ENCODE results near the gene SOWAHD. TPM values are rescaled to one million over a fixed set of nuclear protein-coding genes. Genes with fewer than 3 reads are reported as not detected.
"Not testable (repeated sequence)": the region's sequence is repeated elsewhere in the genome, so short reads cannot be mapped to it uniquely, and the experiment has no call there.

SOWAHD gene
- total RNA-seq, 1 donor from 2014 or later, result not detected

- DNase-seq (ENCODE audit: low read depth in 2 of 2), result peak in 1 of 2 donors; percentile 7
These were observed 401 bp downstream of the SOWAHD start for GRCh38 chrX:119758731-119759247.

GRCh38 chrX:119759248-119759766 lies 919 bp downstream of the SOWAHD start:
- DNase-seq (ENCODE audit: low read depth in 2 of 2), result no peak

GRCh38 chrX:119760026-119760877 lies 1.9 kb downstream of the SOWAHD start:
- no peak for DNase-seq (ENCODE audit: low read depth in 2 of 2)

GRCh38 chrX:119762718-119763117 lies 4.3 kb downstream of the SOWAHD start:
- DNase-seq (ENCODE audit: low read depth in 2 of 2), result no peak

GRCh38 chrX:119763181-119763580 lies 4.8 kb downstream of the SOWAHD start:
- no peak for DNase-seq (ENCODE audit: low read depth in 2 of 2)

GRCh38 chrX:119763836-119764387 lies 5.5 kb downstream of the SOWAHD start:
- DNase-seq (ENCODE audit: low read depth in 2 of 2), result no peak

GRCh38 chrX:119768436-119768835 lies 10.0 kb downstream of the SOWAHD start:
- not testable (repeated sequence) for DNase-seq (ENCODE audit: low read depth in 2 of 2)

- not testable (repeated sequence) for DNase-seq (ENCODE audit: low read depth in 2 of 2)
These were observed 11.0 kb downstream of the SOWAHD start for GRCh38 chrX:119769388-119769787.

GRCh38 chrX:119775517-119776238 lies 17.3 kb downstream of the SOWAHD start:
- DNase-seq (ENCODE audit: low read depth in 2 of 2), result no peak

GRCh38 chrX:119778829-119779228 lies 20.4 kb downstream of the SOWAHD start:
- DNase-seq (ENCODE audit: low read depth in 2 of 2), result no peak

GRCh38 chrX:119783026-119783425 lies 24.6 kb downstream of the SOWAHD start:
- DNase-seq (ENCODE audit: low read depth in 2 of 2), result no peak

- DNase-seq (ENCODE audit: low read depth in 2 of 2), result peak; percentile 21 to 43
These were observed 26.5 kb downstream of the SOWAHD start for GRCh38 chrX:119784747-119785446.

- DNase-seq (ENCODE audit: low read depth in 2 of 2), result peak; percentile 35 to 70
These were observed 32.6 kb downstream of the SOWAHD start for GRCh38 chrX:119790977-119791436.

- peak; percentile 83 to 92 for DNase-seq (ENCODE audit: low read depth in 2 of 2)
These were observed 33.2 kb downstream of the SOWAHD start, which contains the start of gene RPL39 for GRCh38 chrX:119791437-119792231. TSS of gene RPL39 (minus strand) at chrX:119791630. CDS start at chrX:119791576, 54 bp downstream.

- DNase-seq (ENCODE audit: low read depth in 2 of 2), result no peak
These were observed 43.1 kb downstream of the SOWAHD start for GRCh38 chrX:119801253-119802221.

GRCh38 chrX:119802546-119802945 lies 44.2 kb downstream of the SOWAHD start:
- no peak for DNase-seq (ENCODE audit: low read depth in 2 of 2)

- not testable (repeated sequence) for DNase-seq (ENCODE audit: low read depth in 2 of 2)
These were observed 50.1 kb downstream of the SOWAHD start for GRCh38 chrX:119808461-119808860.

GRCh38 chrX:119809185-119809666 lies 50.8 kb downstream of the SOWAHD start:
- no peak for DNase-seq (ENCODE audit: low read depth in 2 of 2)
